ENCODE results near the gene FOXF1. TPM values are rescaled to one million over a fixed set of nuclear protein-coding genes. Genes with fewer than 3 reads are reported as not detected.

The FOXF1 gene
- total RNA-seq: under 0.01 and 1.6 TPM in 2 replicates

GRCh38 chr16:86510465-86511261 lies at the start of gene FOXF1:
FOXF1 (plus strand) TSS chr16:86510527; CDS start chr16:86510570, 43 bp downstream.

DNA sequence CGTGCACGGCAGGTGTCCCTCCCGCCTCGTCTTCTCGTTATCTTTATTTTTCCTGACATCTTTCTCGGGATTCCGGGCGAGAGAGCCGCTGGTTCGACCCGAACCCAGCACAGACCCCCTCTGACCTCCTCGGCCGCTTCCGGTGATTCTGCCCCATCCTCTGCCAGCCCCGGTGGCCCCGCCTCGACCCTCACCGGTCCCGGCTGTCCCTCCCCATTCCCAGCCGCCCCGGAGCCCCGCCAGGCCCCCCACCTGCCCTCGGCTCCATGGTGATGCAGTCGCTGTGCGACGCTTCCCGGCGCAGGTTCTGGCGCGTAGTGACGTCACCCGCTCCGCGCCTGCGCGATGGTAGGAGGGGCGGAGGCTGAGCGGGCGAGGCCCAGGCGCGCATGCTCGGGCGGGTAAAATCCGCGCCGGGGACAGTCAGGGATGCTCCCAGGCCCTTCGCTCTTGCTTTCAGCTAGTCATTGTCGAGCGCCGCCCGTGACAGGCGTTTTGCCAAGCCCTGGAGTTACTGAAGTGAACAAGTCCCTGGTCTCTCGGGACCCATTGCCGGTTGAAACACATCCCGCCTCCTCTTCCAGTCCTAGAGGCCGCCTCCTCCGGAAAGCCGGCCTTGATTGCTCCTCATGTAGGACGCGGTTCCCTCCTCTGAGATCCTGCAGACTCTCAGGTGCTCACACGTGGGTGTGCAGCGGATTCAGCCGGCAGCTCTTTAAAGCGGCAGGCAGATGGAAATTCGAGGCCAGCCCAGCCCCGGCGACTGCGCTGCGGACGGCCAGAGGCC lies 44.8 kb downstream of the FOXF1 start, which contains the start of gene MTHFSD:
Gene MTHFSD, minus strand, starts transcription at position 319 of the 787 bp plus-strand sequence. Its CDS starts 51 bp downstream, at position 268.

Other genes starting within 250 kb of the FOXF1 start
- 16.5 and 19.9 TPM in 2 replicates for gene MTHFSD, start 44.7 kb downstream of the FOXF1 start, total RNA-seq
- gene FOXC2, start 56.3 kb downstream of the FOXF1 start, total RNA-seq: 1.1 and 4.5 TPM in 2 replicates
- 14.0 and 32.6 TPM in 2 replicates for gene FOXL1, start 68.0 kb downstream of the FOXF1 start, total RNA-seq

Data from subcutaneous preadipocyte (primary cell).